HG02588 (cell line): ENCODE measurements around the gene SORCS1.

ENCODE experiments used
- ATAC-seq: cut with Tn5 transposase; IDR thresholded peaks from one replicate; pipeline ENCODE4 v1.9.1; 2021; ENCODE audit warnings: mild to moderate bottlenecking, moderate library complexity; ENCODE audit not compliant: unreplicated experiment

SORCS1 gene

GRCh38 chr10:107118866-107119265 lies 45.6 kb downstream of the SORCS1 start:
- ATAC-seq: peak; percentile 55

GRCh38 chr10:107104026-107104652 lies 60.4 kb downstream of the SORCS1 start:
- ATAC-seq: no peak

GRCh38 chr10:107103174-107104025 lies 61.1 kb downstream of the SORCS1 start:
- no peak for ATAC-seq

GRCh38 chr10:107098326-107098725 lies 66.2 kb downstream of the SORCS1 start:
- no peak for ATAC-seq

- no peak for ATAC-seq
These were observed 69.5 kb downstream of the SORCS1 start for GRCh38 chr10:107094824-107095522.

GRCh38 chr10:107092321-107092720 lies 72.2 kb downstream of the SORCS1 start:
- ATAC-seq: no peak

GRCh38 chr10:107091126-107091525 lies 73.4 kb downstream of the SORCS1 start:
- no peak for ATAC-seq

GRCh38 chr10:107085665-107086525 lies 78.6 kb downstream of the SORCS1 start:
- no peak for ATAC-seq

- no peak for ATAC-seq
These were observed 81.0 kb downstream of the SORCS1 start for GRCh38 chr10:107083388-107084009.

GRCh38 chr10:107081644-107082043 lies 82.9 kb downstream of the SORCS1 start:
- no peak for ATAC-seq

- ATAC-seq: no peak
These were observed 89.4 kb downstream of the SORCS1 start for GRCh38 chr10:107075117-107075516.

- ATAC-seq: no peak
These were observed 91.7 kb downstream of the SORCS1 start for GRCh38 chr10:107072786-107073185.

- no peak for ATAC-seq
These were observed 92.5 kb downstream of the SORCS1 start for GRCh38 chr10:107072028-107072427.

GRCh38 chr10:107071301-107071700 lies 93.2 kb downstream of the SORCS1 start:
- ATAC-seq: no peak

- no peak for ATAC-seq
These were observed 96.7 kb downstream of the SORCS1 start for GRCh38 chr10:107067843-107068242.

- ATAC-seq: no peak
These were observed 100.4 kb downstream of the SORCS1 start for GRCh38 chr10:107064075-107064474.

GRCh38 chr10:107059872-107060271 lies 104.6 kb downstream of the SORCS1 start:
- ATAC-seq: no peak

- no peak for ATAC-seq
These were observed 105.3 kb downstream of the SORCS1 start for GRCh38 chr10:107059068-107059804.

GRCh38 chr10:107058331-107058730 lies 106.2 kb downstream of the SORCS1 start:
- no peak for ATAC-seq

- ATAC-seq: no peak
These were observed 108.3 kb downstream of the SORCS1 start for GRCh38 chr10:107056182-107056581.
